Tibial nerve (tissue), 4 donors: Measurements from ENCODE around the gene TPSG1.

Experiments used
- EP300 ChIP-seq, 2 donors: sonication (generic); formaldehyde crosslinking; IDR thresholded peaks; one replicate each; pipeline ENCODE4 v1.6.1; 2017; ENCODE audit warnings: antibody characterized with exemption in 2 of 2, mild to moderate bottlenecking in 1 of 2
- POLR2A ChIP-seq, 2 donors: fragments of 450-650 bp; IDR thresholded peaks; one replicate each; pipeline ENCODE4 v1.6.1; 2017; ENCODE audit warnings: antibody characterized with exemption in 2 of 2, mild to moderate bottlenecking in 2 of 2, moderate library complexity in 2 of 2
- TF ChIP-seq, protein P1 (sequence below), 5 experiments: fragments of 200-600 bp in 3 of 5; fragments of 450-650 bp in 2 of 5; sonication (generic) in 3 of 5; IDR thresholded peaks; one replicate each; pipeline ENCODE4 v1.5.1; 2016 to 2019; ENCODE audit warnings: antibody characterized with exemption in 5 of 5, mild to moderate bottlenecking in 3 of 5, moderate library complexity in 2 of 5

DNA sequence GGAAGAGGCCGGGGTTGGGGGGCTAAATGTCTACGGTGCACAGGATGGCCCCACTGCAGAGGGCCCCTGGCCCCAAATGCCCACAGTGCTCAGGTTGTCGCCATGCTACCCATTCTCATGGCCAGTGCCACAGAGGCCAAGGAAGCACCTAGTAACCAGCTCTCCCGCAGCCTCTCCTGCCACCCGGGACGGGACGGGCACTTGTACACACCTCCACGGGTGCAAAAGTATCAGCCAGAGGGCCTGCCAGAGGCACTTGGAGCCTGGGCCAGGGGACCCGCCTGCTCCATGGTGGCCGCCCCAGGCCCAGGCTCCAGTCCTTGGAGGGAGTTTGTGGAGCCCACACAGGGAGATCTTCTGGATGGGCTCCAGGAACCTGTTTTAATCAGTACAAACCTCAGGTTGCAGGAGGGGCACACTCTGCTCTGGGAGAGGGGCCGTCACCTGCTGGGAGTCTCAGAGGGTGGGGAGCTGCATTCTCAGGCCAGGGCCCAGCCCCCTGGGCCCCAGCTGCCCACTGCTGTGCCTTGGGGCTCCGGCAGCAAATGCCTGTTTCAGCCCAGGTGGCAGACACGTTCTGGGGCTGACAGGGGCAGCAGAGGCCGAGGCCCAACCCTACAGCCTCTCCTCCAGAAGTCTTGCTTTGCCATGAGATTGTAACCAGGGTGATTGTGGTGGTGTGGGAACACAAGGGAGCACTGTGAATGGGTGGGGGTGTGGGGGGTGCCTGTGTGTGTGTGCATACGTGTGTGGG lies 38.7 kb upstream of the TPSG1 start:
- TF ChIP-seq, protein P1, sequence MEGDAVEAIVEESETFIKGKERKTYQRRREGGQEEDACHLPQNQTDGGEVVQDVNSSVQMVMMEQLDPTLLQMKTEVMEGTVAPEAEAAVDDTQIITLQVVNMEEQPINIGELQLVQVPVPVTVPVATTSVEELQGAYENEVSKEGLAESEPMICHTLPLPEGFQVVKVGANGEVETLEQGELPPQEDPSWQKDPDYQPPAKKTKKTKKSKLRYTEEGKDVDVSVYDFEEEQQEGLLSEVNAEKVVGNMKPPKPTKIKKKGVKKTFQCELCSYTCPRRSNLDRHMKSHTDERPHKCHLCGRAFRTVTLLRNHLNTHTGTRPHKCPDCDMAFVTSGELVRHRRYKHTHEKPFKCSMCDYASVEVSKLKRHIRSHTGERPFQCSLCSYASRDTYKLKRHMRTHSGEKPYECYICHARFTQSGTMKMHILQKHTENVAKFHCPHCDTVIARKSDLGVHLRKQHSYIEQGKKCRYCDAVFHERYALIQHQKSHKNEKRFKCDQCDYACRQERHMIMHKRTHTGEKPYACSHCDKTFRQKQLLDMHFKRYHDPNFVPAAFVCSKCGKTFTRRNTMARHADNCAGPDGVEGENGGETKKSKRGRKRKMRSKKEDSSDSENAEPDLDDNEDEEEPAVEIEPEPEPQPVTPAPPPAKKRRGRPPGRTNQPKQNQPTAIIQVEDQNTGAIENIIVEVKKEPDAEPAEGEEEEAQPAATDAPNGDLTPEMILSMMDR (IDR thresholded peaks at IDR 0.05): no peak
- TF ChIP-seq POLR2A (IDR thresholded peaks at IDR 0.05) (no peak), EP300 (IDR thresholded peaks at IDR 0.05) (no peak)
